Activated T-cell treated with anti-CD3 and anti-CD28 coated beads, Interleukin-2, amount 50 U/mL, for 48 hours (primary cell): ENCODE measurements around the gene SIRT2.
"Not testable (repeated sequence)": the region's sequence is repeated elsewhere in the genome, so short reads cannot be mapped to it uniquely, and the experiment has no call there.

Source experiments
- DNase-seq, 2 experiments: peaks; one replicate each; pipeline ENCODE4 v3.0.0-alpha.2; 2020

Gene SIRT2

GRCh38 chr19:38862321-38863059, 36.9 kb downstream of the SIRT2 start:
- no peak for DNase-seq

GRCh38 chr19:38861368-38861767, 38.0 kb downstream of the SIRT2 start:
- no peak for DNase-seq

GRCh38 chr19:38859631-38860204, 39.7 kb downstream of the SIRT2 start:
- DNase-seq = not testable (repeated sequence)

- no peak for DNase-seq
Observed at GRCh38 chr19:38856813-38857212, 42.6 kb downstream of the SIRT2 start.

GRCh38 chr19:38855751-38856150, 43.7 kb downstream of the SIRT2 start:
- not testable (repeated sequence) for DNase-seq

- DNase-seq = not testable (repeated sequence)
Observed at GRCh38 chr19:38854961-38855360, 44.5 kb downstream of the SIRT2 start.

- DNase-seq = no peak
Observed at GRCh38 chr19:38853214-38853613, 46.2 kb downstream of the SIRT2 start.

- DNase-seq = peak; percentile 78 to 80
Observed at GRCh38 chr19:38852231-38853044, 47.0 kb downstream of the SIRT2 start.

GRCh38 chr19:38851622-38852230, 47.7 kb downstream of the SIRT2 start:
- peak; percentile 91 to 93 for DNase-seq

GRCh38 chr19:38850976-38851621, 48.3 kb downstream of the SIRT2 start:
- DNase-seq = peak in 1 of 2 experiments; percentile 72

- peak in 1 of 2 experiments; percentile 99 for DNase-seq
Observed at GRCh38 chr19:38850436-38850975, 48.9 kb downstream of the SIRT2 start.

- DNase-seq = peak; percentile 99
Observed at GRCh38 chr19:38849860-38850435, 49.5 kb downstream of the SIRT2 start, which contains the start of gene HNRNPL. Gene HNRNPL (minus strand): TSS chr19:38849986. CDS start chr19:38849966, 20 bp downstream.

- peak; percentile 99 for DNase-seq
Observed at GRCh38 chr19:38849147-38849859, 50.1 kb downstream of the SIRT2 start.

GRCh38 chr19:38848299-38849146, 50.9 kb downstream of the SIRT2 start:
- peak in 1 of 2 experiments; percentile 40 for DNase-seq

- DNase-seq = no peak
Observed at GRCh38 chr19:38846097-38846496, 53.3 kb downstream of the SIRT2 start.

GRCh38 chr19:38845374-38846024, 53.9 kb downstream of the SIRT2 start:
- DNase-seq = no peak

GRCh38 chr19:38844093-38844686, 55.2 kb downstream of the SIRT2 start:
- DNase-seq = no peak

GRCh38 chr19:38843175-38843758, 56.2 kb downstream of the SIRT2 start:
- no peak for DNase-seq
